HL-60 (cell line): ENCODE results near the gene EPDR1.

Experiments
- GABPA ChIP-seq: IDR thresholded peaks from 2 replicates; pipeline ENCODE4 v1.6.1; 2012; ENCODE audit warnings: low read depth
- POLR2AphosphoS5 ChIP-seq: IDR thresholded peaks from 2 replicates; pipeline ENCODE4 v1.6.1; 2012; ENCODE audit warnings: low read depth
- SPI1 ChIP-seq: IDR thresholded peaks from 2 replicates; pipeline ENCODE4 v1.6.1; 2012; ENCODE audit warnings: low read depth, mild to moderate bottlenecking, borderline replicate concordance
- TF ChIP-seq, protein P1 (sequence below): IDR thresholded peaks from one replicate; pipeline ENCODE4 v1.5.1; 2011; ENCODE audit warnings: low read length, control low read depth, inconsistent platforms; ENCODE audit not compliant: insufficient read depth
- TF ChIP-seq, protein P2 (sequence below): IDR thresholded peaks from 2 replicates; pipeline ENCODE4 v1.6.1; 2012; ENCODE audit warnings: low read depth; ENCODE audit not compliant: insufficient replicate concordance

DNA sequence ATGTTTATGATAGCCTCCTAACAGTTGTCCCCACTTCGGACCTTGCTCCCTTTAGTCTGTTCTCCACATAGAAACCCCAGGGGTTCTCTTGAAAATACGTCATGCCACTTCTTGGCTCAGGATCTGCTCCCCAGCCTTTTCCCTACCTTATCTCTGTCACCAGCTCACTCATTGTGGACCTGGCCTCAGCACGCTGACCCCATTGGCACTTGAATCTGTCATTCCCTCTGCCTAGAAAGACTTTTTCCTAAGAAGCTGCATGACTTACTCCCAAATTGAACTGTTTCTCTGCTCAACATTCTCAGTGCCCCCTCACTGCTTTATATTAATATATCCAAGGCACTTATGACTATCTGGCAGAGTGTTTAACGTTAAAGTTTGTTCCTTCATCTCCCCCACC, 8.4 kb downstream of the EPDR1 start:
- TF ChIP-seq, protein P1, sequence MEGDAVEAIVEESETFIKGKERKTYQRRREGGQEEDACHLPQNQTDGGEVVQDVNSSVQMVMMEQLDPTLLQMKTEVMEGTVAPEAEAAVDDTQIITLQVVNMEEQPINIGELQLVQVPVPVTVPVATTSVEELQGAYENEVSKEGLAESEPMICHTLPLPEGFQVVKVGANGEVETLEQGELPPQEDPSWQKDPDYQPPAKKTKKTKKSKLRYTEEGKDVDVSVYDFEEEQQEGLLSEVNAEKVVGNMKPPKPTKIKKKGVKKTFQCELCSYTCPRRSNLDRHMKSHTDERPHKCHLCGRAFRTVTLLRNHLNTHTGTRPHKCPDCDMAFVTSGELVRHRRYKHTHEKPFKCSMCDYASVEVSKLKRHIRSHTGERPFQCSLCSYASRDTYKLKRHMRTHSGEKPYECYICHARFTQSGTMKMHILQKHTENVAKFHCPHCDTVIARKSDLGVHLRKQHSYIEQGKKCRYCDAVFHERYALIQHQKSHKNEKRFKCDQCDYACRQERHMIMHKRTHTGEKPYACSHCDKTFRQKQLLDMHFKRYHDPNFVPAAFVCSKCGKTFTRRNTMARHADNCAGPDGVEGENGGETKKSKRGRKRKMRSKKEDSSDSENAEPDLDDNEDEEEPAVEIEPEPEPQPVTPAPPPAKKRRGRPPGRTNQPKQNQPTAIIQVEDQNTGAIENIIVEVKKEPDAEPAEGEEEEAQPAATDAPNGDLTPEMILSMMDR: no peak
- TF ChIP-seq POLR2AphosphoS5 (no peak), GABPA (no peak), SPI1 (no peak)
- TF ChIP-seq, protein P2, sequence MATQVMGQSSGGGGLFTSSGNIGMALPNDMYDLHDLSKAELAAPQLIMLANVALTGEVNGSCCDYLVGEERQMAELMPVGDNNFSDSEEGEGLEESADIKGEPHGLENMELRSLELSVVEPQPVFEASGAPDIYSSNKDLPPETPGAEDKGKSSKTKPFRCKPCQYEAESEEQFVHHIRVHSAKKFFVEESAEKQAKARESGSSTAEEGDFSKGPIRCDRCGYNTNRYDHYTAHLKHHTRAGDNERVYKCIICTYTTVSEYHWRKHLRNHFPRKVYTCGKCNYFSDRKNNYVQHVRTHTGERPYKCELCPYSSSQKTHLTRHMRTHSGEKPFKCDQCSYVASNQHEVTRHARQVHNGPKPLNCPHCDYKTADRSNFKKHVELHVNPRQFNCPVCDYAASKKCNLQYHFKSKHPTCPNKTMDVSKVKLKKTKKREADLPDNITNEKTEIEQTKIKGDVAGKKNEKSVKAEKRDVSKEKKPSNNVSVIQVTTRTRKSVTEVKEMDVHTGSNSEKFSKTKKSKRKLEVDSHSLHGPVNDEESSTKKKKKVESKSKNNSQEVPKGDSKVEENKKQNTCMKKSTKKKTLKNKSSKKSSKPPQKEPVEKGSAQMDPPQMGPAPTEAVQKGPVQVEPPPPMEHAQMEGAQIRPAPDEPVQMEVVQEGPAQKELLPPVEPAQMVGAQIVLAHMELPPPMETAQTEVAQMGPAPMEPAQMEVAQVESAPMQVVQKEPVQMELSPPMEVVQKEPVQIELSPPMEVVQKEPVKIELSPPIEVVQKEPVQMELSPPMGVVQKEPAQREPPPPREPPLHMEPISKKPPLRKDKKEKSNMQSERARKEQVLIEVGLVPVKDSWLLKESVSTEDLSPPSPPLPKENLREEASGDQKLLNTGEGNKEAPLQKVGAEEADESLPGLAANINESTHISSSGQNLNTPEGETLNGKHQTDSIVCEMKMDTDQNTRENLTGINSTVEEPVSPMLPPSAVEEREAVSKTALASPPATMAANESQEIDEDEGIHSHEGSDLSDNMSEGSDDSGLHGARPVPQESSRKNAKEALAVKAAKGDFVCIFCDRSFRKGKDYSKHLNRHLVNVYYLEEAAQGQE: no peak
